NCI-H526 treated with DMSO at 0.1 percent for 48 hours (cell line): Measurements from ENCODE around the gene ANO4.
"Not testable (repeated sequence)": the region's sequence is repeated elsewhere in the genome, so short reads cannot be mapped to it uniquely, and the experiment has no call there.

Experiments
- DNase-seq: peaks from one replicate; lab custom pipeline; 2025; lab: John Stamatoyannopoulos, UW

The ANO4 gene

GRCh38 chr12:101097829-101098580 lies 303.4 kb downstream of the ANO4 start:
- no peak for DNase-seq

GRCh38 chr12:101107032-101107763 lies 312.6 kb downstream of the ANO4 start:
- DNase-seq = no peak

GRCh38 chr12:101108130-101108529 lies 313.6 kb downstream of the ANO4 start:
- no peak for DNase-seq

- no peak for DNase-seq
These were observed 316.3 kb downstream of the ANO4 start for GRCh38 chr12:101110866-101111265.

GRCh38 chr12:101111441-101111840 lies 316.9 kb downstream of the ANO4 start:
- DNase-seq = no peak

- no peak for DNase-seq
These were observed 320.8 kb downstream of the ANO4 start for GRCh38 chr12:101115326-101115725.

- no peak for DNase-seq
These were observed 322.3 kb downstream of the ANO4 start for GRCh38 chr12:101116911-101117310.

GRCh38 chr12:101117842-101118241 lies 323.3 kb downstream of the ANO4 start:
- no peak for DNase-seq

- DNase-seq = no peak
These were observed 333.1 kb downstream of the ANO4 start for GRCh38 chr12:101127521-101128219.

GRCh38 chr12:101145777-101146431 lies 351.3 kb downstream of the ANO4 start:
- not testable (repeated sequence) for DNase-seq

- DNase-seq = no peak
These were observed 370.7 kb downstream of the ANO4 start for GRCh38 chr12:101165319-101165718.

GRCh38 chr12:101166866-101167265 lies 372.3 kb downstream of the ANO4 start:
- no peak for DNase-seq

GRCh38 chr12:101168001-101168400 lies 373.4 kb downstream of the ANO4 start:
- DNase-seq = no peak

GRCh38 chr12:101172316-101172715 lies 377.7 kb downstream of the ANO4 start:
- no peak for DNase-seq

GRCh38 chr12:101173197-101173749 lies 378.7 kb downstream of the ANO4 start:
- DNase-seq = no peak

- DNase-seq = no peak
These were observed 380.0 kb downstream of the ANO4 start for GRCh38 chr12:101174541-101174940.
